Suprapubic skin (tissue), 4 donors: ENCODE results near the gene CAV2. TPM values are rescaled to one million over a fixed set of nuclear protein-coding genes. Genes with fewer than 3 reads are reported as not detected.

Experiments
- DNase-seq, 2 donors: peaks; one replicate each; pipeline ENCODE4 v3.0.0-alpha.2; 2019; ENCODE audit warnings: low spot score in 2 of 2
- H3K27ac ChIP-seq: fragments of 200-600 bp; sonication (generic); one replicate; pipeline ENCODE4 v1.5.1; 2019
- H3K27me3 ChIP-seq: fragments of 200-600 bp; sonication (generic); one replicate; pipeline ENCODE4 v1.5.1; 2019
- H3K36me3 ChIP-seq: fragments of 200-600 bp; sonication (generic); one replicate; pipeline ENCODE4 v1.5.1; 2019
- H3K4me1 ChIP-seq: fragments of 200-600 bp; sonication (generic); one replicate; pipeline ENCODE4 v1.5.1; 2019
- H3K4me3 ChIP-seq: fragments of 200-600 bp; sonication (generic); one replicate; pipeline ENCODE4 v1.5.1; 2019; ENCODE audit warnings: mild to moderate bottlenecking
- H3K9me3 ChIP-seq: fragments of 200-600 bp; sonication (generic); one replicate; pipeline ENCODE4 v1.5.1; 2019
- CTCF ChIP-seq, 2 donors: fragments of 200-600 bp in 1 of 2; fragments of 450-650 bp in 1 of 2; sonication (generic) in 1 of 2; IDR thresholded peaks; one replicate each; pipeline ENCODE4 v1.5.1; 2016 to 2019; ENCODE audit warnings: antibody characterized with exemption in 2 of 2, mild to moderate bottlenecking in 1 of 2, moderate library complexity in 1 of 2
- EP300 ChIP-seq: sonication (generic); formaldehyde crosslinking; IDR thresholded peaks from one replicate; pipeline ENCODE4 v1.6.1; 2017; ENCODE audit warnings: antibody characterized with exemption
- POLR2A ChIP-seq, 2 donors: fragments of 450-650 bp; IDR thresholded peaks; one replicate each; pipeline ENCODE4 v1.6.1; 2017; ENCODE audit warnings: antibody characterized with exemption in 2 of 2, mild to moderate bottlenecking in 2 of 2, moderate library complexity in 2 of 2
- POLR2AphosphoS5 ChIP-seq, 3 donors: sonication (generic); formaldehyde crosslinking; IDR thresholded peaks; one replicate each; pipeline ENCODE4 v1.6.1; 2017; ENCODE audit warnings: antibody characterized with exemption in 3 of 3
- WGBS: methylation state at CpG from one replicate; pipeline ENCODE4 v1.1.5; 2018; 5-methylcytosine and 5-hydroxymethylcytosine counted together
- total RNA-seq, 4 donors: library from RNA; depleted of rRNA; stranded (reverse); fragments of >200 nt; gene quantifications; one replicate each; pipeline ENCODE4 v1.1.0, GENCODE V29; 2016

Gene CAV2
- total RNA-seq, 4 donors from 2014 or later, result 73.8 to 108 (median 98.7) TPM

DNA sequence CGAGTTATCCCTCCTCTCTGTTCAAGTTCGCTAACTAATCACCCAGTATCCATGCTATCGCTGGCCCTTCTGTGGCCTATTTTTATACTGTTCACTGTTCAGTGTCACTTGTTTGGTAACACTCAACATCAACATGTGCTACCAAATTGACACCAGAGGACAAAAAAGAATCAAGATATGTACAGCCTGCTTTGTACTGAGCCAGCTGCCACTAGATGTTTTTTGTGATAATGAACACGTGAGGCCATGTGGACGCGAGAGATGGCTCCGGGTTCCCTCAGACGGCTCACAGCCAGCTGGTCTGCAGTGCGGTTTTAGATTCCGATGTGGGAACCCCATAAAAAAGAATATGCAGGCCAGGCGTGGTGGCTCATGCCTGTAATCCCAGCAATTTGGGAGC is 46.5 kb downstream of the CAV2 start:
- whole genome bisulfite sequencing, result 86% methylated on average over 11 of the region's 11 CpGs
- Histone ChIP-seq H3K9me3 (no peaks in the 10 kb centered on the region), H3K4me3 (no peak overlapping the region), H3K36me3 (peaks cover 6% of the 10 kb centered on the region), H3K27ac (peak overlapping the region; percentile 21), H3K27me3 (no peaks in the 10 kb centered on the region), H3K4me1 (peaks cover 32% of the 10 kb centered on the region)
- no peak for TF ChIP-seq POLR2A (IDR thresholded peaks at IDR 0.05)
- no peak for DNase-seq

DNA sequence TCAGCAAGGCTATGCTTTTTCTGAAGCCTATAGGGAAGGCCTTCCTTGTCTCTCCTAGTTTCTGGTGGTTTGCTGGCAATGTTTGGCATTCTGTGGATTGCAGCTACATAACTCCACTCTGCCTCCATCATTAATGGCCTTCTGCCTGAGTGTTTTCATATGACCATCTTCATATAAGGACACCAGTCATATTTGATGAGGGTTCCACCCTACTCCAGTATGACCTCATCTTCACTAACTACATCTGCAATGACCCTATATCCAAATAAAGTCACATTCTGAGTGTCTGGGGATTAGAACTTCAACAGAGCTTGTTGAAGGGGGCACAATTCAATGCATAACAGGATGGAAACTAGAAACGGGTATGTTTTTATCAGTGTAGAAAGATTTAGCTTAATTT is 47.4 kb downstream of the CAV2 start:
- H3K27ac ChIP-seq, result no peak overlapping the region
- DNase-seq, result no peak
- H3K36me3 ChIP-seq, result peaks cover 6% of the 10 kb centered on the region
- H3K9me3 ChIP-seq, result no peaks in the 10 kb centered on the region
- H3K4me3 ChIP-seq, result no peak overlapping the region
- TF ChIP-seq EP300 (no peak), POLR2AphosphoS5 (IDR thresholded peaks at IDR 0.05) (no peak), POLR2A (IDR thresholded peaks at IDR 0.05) (no peak), CTCF (IDR thresholded peaks at IDR 0.05) (no peak)
- no peaks in the 10 kb centered on the region for H3K27me3 ChIP-seq
- 70% methylated on average over 1 of the region's 1 CpG for WGBS
- H3K4me1 ChIP-seq, result peaks cover 24% of the 10 kb centered on the region

DNA sequence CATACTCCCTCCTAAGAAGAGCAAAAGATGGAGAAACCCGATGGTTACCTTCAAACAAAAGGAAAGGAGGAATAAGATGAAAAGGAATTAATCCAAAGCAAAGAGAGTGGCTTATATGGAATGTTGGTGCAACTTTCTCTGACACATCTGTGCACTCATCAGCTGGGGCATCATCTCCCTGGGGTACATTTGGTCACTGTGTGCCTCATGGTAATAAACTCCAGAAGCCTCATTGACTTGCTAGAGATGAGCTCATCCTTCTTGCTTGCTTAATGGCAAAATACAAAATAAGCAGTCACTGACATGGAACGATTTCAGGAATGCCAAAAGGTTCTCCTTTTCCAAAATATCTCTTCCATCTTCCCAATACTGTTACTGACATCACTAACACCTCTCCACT is 47.8 kb downstream of the CAV2 start:
- H3K4me1 ChIP-seq, result peaks cover 22% of the 10 kb centered on the region

DNA sequence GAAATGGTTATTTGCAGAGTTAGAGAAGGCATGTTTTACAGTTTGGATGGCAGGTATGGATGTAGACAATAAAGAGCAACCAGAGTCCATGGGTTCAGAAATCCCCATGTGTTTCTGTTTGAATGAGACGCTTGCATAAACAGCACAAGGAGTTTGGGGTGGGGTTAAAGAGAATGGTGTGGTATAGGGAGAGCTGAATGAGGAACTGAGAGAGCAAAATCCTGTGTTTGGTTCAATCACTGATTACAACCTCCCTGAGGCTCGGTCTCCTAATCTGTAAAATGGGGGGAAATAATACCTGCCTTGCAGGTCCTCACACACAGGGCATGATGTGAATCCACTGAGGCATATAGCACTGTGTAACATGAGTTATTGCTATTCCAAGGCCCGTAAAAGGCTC is 49.0 kb downstream of the CAV2 start:
- Histone ChIP-seq H3K4me3 (no peak overlapping the region), H3K36me3 (peaks cover 6% of the 10 kb centered on the region), H3K9me3 (no peaks in the 10 kb centered on the region), H3K27me3 (no peaks in the 10 kb centered on the region), H3K27ac (peak overlapping the region; percentile 11), H3K4me1 (peaks cover 18% of the 10 kb centered on the region)
- no peak for DNase-seq
- TF ChIP-seq POLR2AphosphoS5 (IDR thresholded peaks at IDR 0.05) (no peak), POLR2A (IDR thresholded peaks at IDR 0.05) (no peak), CTCF (IDR thresholded peaks at IDR 0.05) (no peak), EP300 (no peak)
- 75% methylated on average over 3 of the region's 3 CpGs for WGBS

More for the DNA sequence above, 47.8 kb downstream of the CAV2 start:
- no peak for DNase-seq
- 57% methylated on average over 2 of the region's 2 CpGs for WGBS
- peaks cover 6% of the 10 kb centered on the region for H3K36me3 ChIP-seq
- H3K27ac ChIP-seq, result no peak overlapping the region
- no peaks in the 10 kb centered on the region for H3K27me3 ChIP-seq
- no peak for TF ChIP-seq EP300
- TF ChIP-seq CTCF (IDR thresholded peaks at IDR 0.05), result no peak
- no peak for TF ChIP-seq POLR2A (IDR thresholded peaks at IDR 0.05)
- no peak for TF ChIP-seq POLR2AphosphoS5 (IDR thresholded peaks at IDR 0.05)
- no peaks in the 10 kb centered on the region for H3K9me3 ChIP-seq
- no peak overlapping the region for H3K4me3 ChIP-seq

DNA sequence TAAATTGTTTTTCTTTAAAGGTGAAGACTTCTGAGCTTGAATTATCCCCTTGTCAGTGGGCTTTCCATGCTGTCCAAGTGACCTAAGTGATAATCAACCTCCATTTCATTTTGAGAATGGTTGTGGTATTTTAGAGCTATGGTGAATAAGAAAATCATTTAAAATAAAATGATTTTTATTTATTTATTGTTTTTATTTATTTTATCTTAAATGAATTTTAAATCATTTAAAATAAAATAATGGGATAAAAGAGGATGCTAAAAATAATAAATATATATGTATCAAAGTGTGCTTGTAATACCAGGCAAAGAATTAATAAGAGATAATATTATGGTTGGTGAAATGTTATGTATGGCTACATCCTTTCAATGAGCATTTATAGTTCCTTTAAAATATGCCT is 49.8 kb downstream of the CAV2 start:
- Histone ChIP-seq H3K27ac (no peak overlapping the region), H3K4me1 (peaks cover 24% of the 10 kb centered on the region), H3K9me3 (no peaks in the 10 kb centered on the region), H3K36me3 (peaks cover 6% of the 10 kb centered on the region), H3K4me3 (no peak overlapping the region), H3K27me3 (no peaks in the 10 kb centered on the region)
- DNase-seq, result no peak
- TF ChIP-seq CTCF (IDR thresholded peaks at IDR 0.05) (no peak), POLR2AphosphoS5 (IDR thresholded peaks at IDR 0.05) (no peak), EP300 (no peak), POLR2A (IDR thresholded peaks at IDR 0.05) (no peak)

DNA sequence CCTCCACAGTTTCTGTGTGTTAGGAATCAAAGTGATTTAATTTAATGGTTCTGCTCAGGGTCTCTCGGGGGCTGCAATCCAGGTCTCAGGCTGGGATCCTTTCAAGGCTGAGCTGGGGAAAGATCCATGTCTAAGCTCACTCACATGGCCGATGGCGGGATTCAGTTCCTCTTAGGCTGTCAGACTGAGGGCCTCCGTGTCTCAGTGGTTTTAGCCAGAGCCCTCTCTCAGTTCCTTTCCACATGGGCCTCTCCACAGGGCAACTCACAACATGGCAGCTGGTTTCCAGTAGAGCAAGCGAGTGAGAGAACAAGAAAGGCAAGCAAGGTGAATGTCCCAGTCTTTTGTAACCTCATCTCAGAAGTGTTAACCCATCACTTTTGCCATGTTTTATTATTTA is 52.2 kb downstream of the CAV2 start:
- Histone ChIP-seq H3K36me3 (no peaks in the 10 kb centered on the region), H3K27me3 (no peaks in the 10 kb centered on the region), H3K9me3 (no peaks in the 10 kb centered on the region), H3K4me1 (peaks cover 24% of the 10 kb centered on the region), H3K4me3 (no peak overlapping the region), H3K27ac (no peak overlapping the region)
- no peak for DNase-seq
- TF ChIP-seq POLR2AphosphoS5 (IDR thresholded peaks at IDR 0.05) (no peak), EP300 (no peak), CTCF (IDR thresholded peaks at IDR 0.05) (no peak), POLR2A (IDR thresholded peaks at IDR 0.05) (no peak)
- WGBS, result 93% methylated on average over 5 of the region's 5 CpGs
